ENCODE measurements around the gene MTMR4.
A peak's percentile ranks its signal among the peaks of the same experiment; 100 is the strongest.
"Not testable (repeated sequence)": the region's sequence is repeated elsewhere in the genome, so short reads cannot be mapped to it uniquely, and the experiment has no call there.

MTMR4 gene

GRCh38 chr17:58521680-58522079 lies 7.2 kb upstream of the MTMR4 start:
- no peak for DNase-seq

- DNase-seq, result no peak
Measured at GRCh38 chr17:58520843-58521430, 6.5 kb upstream of the MTMR4 start.

- DNase-seq, result peak; percentile 96
Measured at GRCh38 chr17:58517928-58518609, 3.6 kb upstream of the MTMR4 start.

- no peak for DNase-seq
Measured at GRCh38 chr17:58517378-58517927, 3.0 kb upstream of the MTMR4 start.

GRCh38 chr17:58516644-58517377 lies 2.4 kb upstream of the MTMR4 start:
- no peak for DNase-seq

- no peak for DNase-seq
Measured at GRCh38 chr17:58515286-58515685, 848 bp upstream of the MTMR4 start.

- DNase-seq, result no peak
Measured at GRCh38 chr17:58514770-58515157, 326 bp upstream of the MTMR4 start.

GRCh38 chr17:58513267-58513964 lies 1.0 kb downstream of the MTMR4 start:
- DNase-seq, result no peak

GRCh38 chr17:58510075-58510474 lies 4.4 kb downstream of the MTMR4 start:
- no peak for DNase-seq

- no peak for DNase-seq
Measured at GRCh38 chr17:58508341-58509067, 5.9 kb downstream of the MTMR4 start.

GRCh38 chr17:58507123-58507634 lies 7.3 kb downstream of the MTMR4 start:
- no peak for DNase-seq

GRCh38 chr17:58506354-58507080 lies 7.9 kb downstream of the MTMR4 start:
- DNase-seq, result no peak

GRCh38 chr17:58504826-58505351 lies 9.5 kb downstream of the MTMR4 start:
- DNase-seq, result no peak

GRCh38 chr17:58503866-58504265 lies 10.6 kb downstream of the MTMR4 start:
- DNase-seq, result no peak

GRCh38 chr17:58503134-58503533 lies 11.3 kb downstream of the MTMR4 start:
- DNase-seq, result not testable (repeated sequence)

- no peak for DNase-seq
Measured at GRCh38 chr17:58501451-58501850, 13.0 kb downstream of the MTMR4 start.

GRCh38 chr17:58498177-58498828 lies 16.1 kb downstream of the MTMR4 start:
- DNase-seq, result no peak

- DNase-seq, result no peak
Measured at GRCh38 chr17:58493506-58493905, 20.9 kb downstream of the MTMR4 start.

GRCh38 chr17:58492238-58493121 lies 22.0 kb downstream of the MTMR4 start:
- no peak for DNase-seq

Measured in activated T-cell treated with anti-CD3 and anti-CD28 coated beads for 4 hours (primary cell).